PC-3 (cell line): Measurements from ENCODE around the gene ZNF385C. TPM values are rescaled to one million over a fixed set of nuclear protein-coding genes. Genes with fewer than 3 reads are reported as not detected.
"Not testable (repeated sequence)": the region's sequence is repeated elsewhere in the genome, so short reads cannot be mapped to it uniquely, and the experiment has no call there.

Experiments
- ATAC-seq: fragments of 200-7000 bp; cut with Tn5 transposase; 2 replicates; pipeline ENCODE4 v1.9.1; 2020; ENCODE audit warnings: mild to moderate bottlenecking, moderate library complexity
- BruUV-seq: library from RNA; stranded (reverse); fragments of 400-500 nt; replicated peaks from 2 replicates; lab custom pipeline; 2021; lab: Mats Ljungman, UMichigan
- CTCF ChIA-PET: fragments of 300-600 bp; sonication (Branson Sonifier 250); formaldehyde crosslinking; loops from one replicate; lab custom pipeline; 2022; ENCODE audit warnings: antibody characterized with exemption; lab: Charles Lee
- POLR2A ChIA-PET: fragments of 300-600 bp; sonication (Branson Sonifier 250); formaldehyde crosslinking; loops from one replicate; lab custom pipeline; 2022; ENCODE audit warnings: antibody characterized with exemption; ENCODE audit not compliant: unreplicated experiment; lab: Charles Lee
- DNase-seq: peaks from one replicate; pipeline ENCODE4 v3.0.0-alpha.2; 2015
- H2AFZ ChIP-seq: fragments of 300-600 bp; sonication (generic); 2 replicates; pipeline ENCODE4 v1.6.0; 2016; ENCODE audit warnings: antibody characterized with exemption, low read length
- H3F3A ChIP-seq: fragments of 300-600 bp; sonication (generic); one replicate; pipeline ENCODE4 v1.6.0; 2017; ENCODE audit warnings: antibody characterized with exemption, low read length, control low read depth, mild to moderate bottlenecking; ENCODE audit not compliant: unreplicated experiment
- H3K27ac ChIP-seq: fragments of 300-600 bp; sonication (generic); 2 replicates; pipeline ENCODE4 v1.5.1; 2016; ENCODE audit warnings: mild to moderate bottlenecking, low read length
- H3K27me3 ChIP-seq: fragments of 300-600 bp; sonication (generic); 2 replicates; pipeline ENCODE4 v1.6.1; 2016; ENCODE audit warnings: low read length, mixed read lengths
- H3K36me3 ChIP-seq: fragments of 300-600 bp; sonication (generic); 2 replicates; pipeline ENCODE4 v1.6.1; 2016; ENCODE audit warnings: low read depth, mixed run types, low read length, mixed read lengths
- H3K4me1 ChIP-seq: fragments of 300-600 bp; sonication (generic); 2 replicates; pipeline ENCODE4 v1.5.1; 2016; ENCODE audit warnings: low read length; ENCODE audit not compliant: insufficient read depth
- H3K4me2 ChIP-seq: fragments of 300-600 bp; sonication (generic); 2 replicates; pipeline ENCODE4 v1.6.0; 2016; ENCODE audit warnings: low read length
- H3K4me3 ChIP-seq: fragments of 300-600 bp; sonication (generic); 2 replicates; pipeline ENCODE4 v1.5.1; 2016; ENCODE audit warnings: mild to moderate bottlenecking, low read length, mixed read lengths
- H3K79me2 ChIP-seq: fragments of 300-600 bp; sonication (generic); 2 replicates; pipeline ENCODE4 v1.6.1; 2017; ENCODE audit warnings: low read length, mixed read lengths
- H3K9ac ChIP-seq: fragments of 300-600 bp; sonication (generic); 2 replicates; pipeline ENCODE4 v1.6.0; 2016; ENCODE audit warnings: mild to moderate bottlenecking, low read length
- H3K9me2 ChIP-seq: fragments of 300-600 bp; sonication (generic); replicated peaks from 2 replicates; pipeline ENCODE4 v1.6.1; 2016; ENCODE audit warnings: mixed run types, low read length, mixed read lengths
- H3K9me3 ChIP-seq: fragments of 300-600 bp; sonication (generic); 2 replicates; pipeline ENCODE4 v1.6.1; 2016; ENCODE audit warnings: low read length, mixed read lengths
- H4K20me1 ChIP-seq: fragments of 300-600 bp; sonication (generic); 2 replicates; pipeline ENCODE4 v1.6.1; 2016; ENCODE audit warnings: low read length, mixed read lengths
- EZH2 ChIP-seq: fragments of 300-600 bp; sonication (generic); IDR thresholded peaks from one replicate; pipeline ENCODE4 v1.6.1; 2017; ENCODE audit warnings: antibody characterized with exemption, mild to moderate bottlenecking, low read length; ENCODE audit not compliant: unreplicated experiment
- EZH2phosphoT487 ChIP-seq: fragments of 300-600 bp; sonication (generic); IDR thresholded peaks from 2 replicates; pipeline ENCODE4 v1.6.1; 2018; ENCODE audit warnings: mild to moderate bottlenecking, antibody characterized with exemption, low read length, borderline replicate concordance
- intact Hi-C: fragments of 100-400 bp; cut with micrococcal nuclease; formaldehyde crosslinking; loops from 2 replicates; pipeline ENCODE4 v1.9.0; 2023
- total RNA-seq: library from RNA; depleted of rRNA; stranded (reverse); fragments of >200 nt; gene quantifications from 2 replicates; pipeline ENCODE4 v1.2.3, GENCODE V29; 2014
- TF ChIP-seq, protein P1 (sequence below): fragments of 300-600 bp; sonication (generic); conservative IDR thresholded peaks from 2 replicates; pipeline ENCODE4 v1.5.1; 2017; ENCODE audit warnings: antibody characterized with exemption, low read depth, mild to moderate bottlenecking, low read length

The ZNF385C gene
- total RNA-seq, 1 experiment from 2014 or later: 0.04 TPM

DNA sequence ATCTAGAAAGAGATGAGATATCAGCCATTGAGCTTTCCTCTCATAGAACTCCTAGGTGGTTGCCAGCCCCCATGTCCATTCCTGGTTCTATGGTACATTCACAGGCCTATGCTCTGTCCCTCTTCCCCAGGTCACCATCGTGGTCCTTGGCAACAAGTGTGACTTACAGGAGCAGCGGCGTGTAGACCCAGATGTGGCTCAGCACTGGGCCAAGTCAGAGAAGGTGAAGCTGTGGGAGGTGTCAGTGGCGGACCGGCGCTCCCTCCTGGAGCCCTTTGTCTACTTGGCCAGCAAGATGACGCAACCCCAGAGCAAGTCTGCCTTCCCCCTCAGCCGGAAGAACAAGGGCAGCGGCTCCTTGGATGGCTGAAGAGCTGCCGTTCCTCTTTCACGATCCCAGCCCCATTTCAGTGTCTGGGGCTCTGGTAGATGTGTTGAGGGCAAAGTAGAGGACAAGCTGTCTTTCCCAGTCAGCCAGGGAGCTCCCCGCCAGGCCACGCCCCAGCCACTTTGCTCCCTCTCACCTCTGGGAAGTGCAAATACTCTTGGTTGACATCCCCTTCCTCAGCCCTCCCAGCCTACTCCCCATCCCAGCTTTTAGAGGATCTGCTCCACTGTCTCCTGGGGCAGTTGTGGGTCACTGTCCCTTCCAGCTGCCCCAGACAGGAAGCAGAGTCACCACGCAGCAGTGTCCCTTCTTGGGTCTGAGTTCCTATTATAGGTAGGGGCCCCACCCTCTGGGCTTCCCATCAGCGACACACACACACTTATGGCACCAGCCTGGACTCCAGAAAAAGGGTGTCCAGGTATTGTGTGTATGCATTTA is 74.5 kb downstream of the ZNF385C start:
- H3K4me2 ChIP-seq: no peak overlapping the region
- POLR2A ChIA-PET: no interaction called here

DNA sequence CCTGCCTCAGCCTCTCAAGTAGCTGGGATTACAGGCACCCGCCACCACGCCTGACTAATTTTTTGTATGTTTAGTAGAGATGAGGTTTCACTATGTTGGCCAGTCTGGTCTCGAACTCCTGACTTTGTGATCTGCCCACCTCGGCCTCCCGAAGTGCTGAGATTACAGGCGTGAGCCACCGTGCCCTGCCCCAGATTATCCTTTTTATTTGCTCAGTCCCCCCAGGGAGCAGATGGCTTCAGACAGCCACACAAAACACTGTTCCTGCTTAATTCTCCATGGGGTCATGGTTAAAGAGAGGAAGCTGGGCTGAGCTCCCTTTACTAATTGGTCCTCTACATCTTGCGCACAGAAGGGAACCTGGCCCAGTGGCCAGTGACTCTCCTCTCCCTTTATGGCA is 77.4 kb downstream of the ZNF385C start:
- ATAC-seq, BruUV-seq, DNase-seq, H4K20me1 ChIP-seq, intact Hi-C loops, H3K36me3 ChIP-seq, H3K9me2 ChIP-seq, H3K27me3 ChIP-seq, H3K27ac ChIP-seq, H2AFZ ChIP-seq, H3K9me3 ChIP-seq, H3F3A ChIP-seq: not testable (repeated sequence)
- Histone ChIP-seq H3K79me2 (peaks cover 31% of the 10 kb centered on the region), H3K4me2 (peak overlapping the region; percentile 93), H3K4me3 (peak overlapping the region; percentile 96), H3K4me1 (peaks cover 26% of the 10 kb centered on the region), H3K9ac (peak overlapping the region; percentile 97)
- ChIA-PET CTCF (interaction anchor here (0.6 kb wide), 1 partner anchor 58 kb away, joined by 3 read pairs; no protein-coding TSS in a partner anchor), POLR2A (interaction anchor here (1.1 kb wide), 1 partner anchor 55 kb away, joined by 4 read pairs; the partner anchor contains the start of gene CNP)

More for the DNA sequence above, 74.5 kb downstream of the ZNF385C start:
- Histone ChIP-seq H3K36me3 (no peaks in the 10 kb centered on the region), H3K9me3 (no peaks in the 10 kb centered on the region), H3F3A (no peaks in the 10 kb centered on the region), H3K4me3 (no peak overlapping the region), H3K9ac (no peak overlapping the region), H3K27ac (no peak overlapping the region), H3K9me2 (no peaks in the 10 kb centered on the region), H3K27me3 (no peaks in the 10 kb centered on the region), H3K4me1 (peaks cover 16% of the 10 kb centered on the region), H2AFZ (no peak overlapping the region), H3K79me2 (peaks cover 18% of the 10 kb centered on the region), H4K20me1 (no peaks in the 10 kb centered on the region)
- ATAC-seq (no peak), DNase-seq (no peak)
- no TSS peak for BruUV-seq
- CTCF ChIA-PET: interaction anchor here (0.7 kb wide), 1 partner anchor 65 kb away, joined by 8 read pairs; no protein-coding TSS in a partner anchor
- TF ChIP-seq, protein P1, sequence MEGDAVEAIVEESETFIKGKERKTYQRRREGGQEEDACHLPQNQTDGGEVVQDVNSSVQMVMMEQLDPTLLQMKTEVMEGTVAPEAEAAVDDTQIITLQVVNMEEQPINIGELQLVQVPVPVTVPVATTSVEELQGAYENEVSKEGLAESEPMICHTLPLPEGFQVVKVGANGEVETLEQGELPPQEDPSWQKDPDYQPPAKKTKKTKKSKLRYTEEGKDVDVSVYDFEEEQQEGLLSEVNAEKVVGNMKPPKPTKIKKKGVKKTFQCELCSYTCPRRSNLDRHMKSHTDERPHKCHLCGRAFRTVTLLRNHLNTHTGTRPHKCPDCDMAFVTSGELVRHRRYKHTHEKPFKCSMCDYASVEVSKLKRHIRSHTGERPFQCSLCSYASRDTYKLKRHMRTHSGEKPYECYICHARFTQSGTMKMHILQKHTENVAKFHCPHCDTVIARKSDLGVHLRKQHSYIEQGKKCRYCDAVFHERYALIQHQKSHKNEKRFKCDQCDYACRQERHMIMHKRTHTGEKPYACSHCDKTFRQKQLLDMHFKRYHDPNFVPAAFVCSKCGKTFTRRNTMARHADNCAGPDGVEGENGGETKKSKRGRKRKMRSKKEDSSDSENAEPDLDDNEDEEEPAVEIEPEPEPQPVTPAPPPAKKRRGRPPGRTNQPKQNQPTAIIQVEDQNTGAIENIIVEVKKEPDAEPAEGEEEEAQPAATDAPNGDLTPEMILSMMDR: no peak
- TF ChIP-seq EZH2 (no peak), EZH2phosphoT487 (no peak)
- intact Hi-C loops: no loop called here

DNA sequence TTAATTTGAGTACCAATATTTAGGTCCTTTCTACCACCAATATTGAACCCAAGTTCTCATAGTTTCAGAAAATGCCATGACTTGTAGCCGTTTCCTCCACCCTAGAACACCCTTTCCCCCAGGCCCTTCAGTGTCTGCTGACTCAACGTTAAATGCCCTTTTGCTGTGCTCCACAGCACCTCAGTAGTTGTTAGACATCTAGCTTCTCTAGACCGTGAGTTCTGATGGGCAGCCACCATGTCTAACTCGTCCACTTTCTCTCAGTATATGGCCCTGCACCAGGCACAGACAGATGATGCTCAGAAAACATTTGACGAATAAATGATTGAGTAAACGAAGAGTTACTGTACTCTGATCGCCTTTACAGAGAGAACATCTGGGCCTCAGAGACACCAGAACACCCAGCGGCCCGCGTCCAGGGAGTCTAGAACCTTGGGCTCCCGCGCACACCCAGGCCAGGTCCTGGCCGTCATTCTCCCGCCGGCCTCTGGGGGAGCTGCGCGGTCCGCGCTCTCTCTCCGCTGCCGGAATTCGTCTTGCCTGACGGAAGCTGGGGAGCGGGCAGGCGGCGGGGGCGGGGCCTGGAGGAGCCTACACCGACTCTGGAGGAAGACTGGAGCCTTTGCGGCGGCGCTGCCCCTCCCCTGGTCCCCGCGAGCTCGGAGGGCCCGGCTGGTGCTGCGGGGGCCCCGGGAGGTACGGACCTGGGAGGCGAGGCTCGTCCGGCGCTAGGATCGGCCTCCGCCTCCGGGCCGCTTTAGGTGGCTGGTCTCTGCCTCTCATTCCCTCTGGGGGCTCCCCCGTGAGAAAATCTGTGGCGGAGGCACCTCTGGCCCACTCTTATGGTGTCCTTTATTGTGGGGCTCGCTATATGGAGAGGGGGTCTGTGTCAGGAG is 78.5 kb downstream of the ZNF385C start, which contains the start of gene NKIRAS2:
Gene NKIRAS2, plus strand, starts transcription at position 582 of the 896 bp plus-strand sequence. CDS start 1,488 bp downstream, outside the sequence.
- Histone ChIP-seq H3K9ac (peak within 1 kb of the TSS; percentile 97), H4K20me1 (no peaks in the 10 kb centered on the region), H3K9me2 (no peaks in the 10 kb centered on the region), H3K4me3 (peak within 1 kb of the TSS; percentile 96), H3K9me3 (no peaks in the 10 kb centered on the region), H2AFZ (peak within 1 kb of the TSS; percentile 94), H3K4me2 (peak within 1 kb of the TSS; percentile 93), H3K27me3 (no peaks in the 10 kb centered on the region), H3K36me3 (no peaks in the 10 kb centered on the region), H3K79me2 (peaks cover 42% of the 10 kb centered on the region), H3K4me1 (peaks cover 24% of the 10 kb centered on the region), H3F3A (no peaks in the 10 kb centered on the region), H3K27ac (0 out of 2 replicates have a peak within 1 kb of the TSS, but pooled peaks have one; percentile 7)
- no TSS peak for BruUV-seq
- ChIA-PET POLR2A (interaction anchor here (0.7 to 1.1 kb wide), 2 partner anchors 54 to 548 kb away, joined by 4 to 5 read pairs; partner anchors contain the start of gene CNP), CTCF (interaction anchor here (0.6 to 0.7 kb wide), 4 partner anchors 56 to 744 kb away, joined by 3 to 5 read pairs (median 4); no protein-coding TSS in a partner anchor)
- peak; percentile 63 for ATAC-seq
- intact Hi-C loops: no loop called here
- DNase-seq: peak; percentile 86
- TF ChIP-seq, protein P1: peak; percentile 76
- TF ChIP-seq EZH2 (no peak), EZH2phosphoT487 (no peak)
